HCT116 (cell line): ENCODE results near the gene RNASEH2B.

Experiments
- CEBPB ChIP-seq: IDR thresholded peaks from 2 replicates; pipeline ENCODE4 v1.6.1; 2012; ENCODE audit warnings: low read depth
- EZH2 ChIP-seq: fragments of 200-600 bp; sonication (generic); IDR thresholded peaks from 2 replicates; pipeline ENCODE4 v1.6.1; 2017; ENCODE audit warnings: antibody characterized with exemption, mixed run types
- EZH2phosphoT487 ChIP-seq: fragments of 200-600 bp; IDR thresholded peaks from 2 replicates; pipeline ENCODE4 v1.6.1; 2018; ENCODE audit warnings: antibody characterized with exemption, borderline replicate concordance
- MAX ChIP-seq: IDR thresholded peaks from 2 replicates; pipeline ENCODE4 v1.6.1; 2012
- POLR2A ChIP-seq: IDR thresholded peaks from 2 replicates; pipeline ENCODE4 v1.7.0; 2011; ENCODE audit warnings: borderline replicate concordance; ENCODE audit not compliant: insufficient read depth, insufficient read length; ENCODE audit errors: extremely low read depth
- POLR2AphosphoS5 ChIP-seq: IDR thresholded peaks from 2 replicates; pipeline ENCODE4 v1.6.1; 2011; ENCODE audit warnings: mild to moderate bottlenecking, low read depth, low read length, moderate library complexity
- RAD21 ChIP-seq: IDR thresholded peaks from 2 replicates; pipeline ENCODE4 v1.6.1; 2012; ENCODE audit warnings: low read depth, mild to moderate bottlenecking
- REST ChIP-seq: IDR thresholded peaks from 2 replicates; pipeline ENCODE4 v1.6.1; 2012; ENCODE audit warnings: low read depth
- SP1 ChIP-seq: IDR thresholded peaks from 2 replicates; pipeline ENCODE4 v1.6.1; 2012; ENCODE audit warnings: low read depth
- SRF ChIP-seq: IDR thresholded peaks from 2 replicates; pipeline ENCODE4 v1.6.1; 2012; ENCODE audit warnings: low read depth
- ZBTB33 ChIP-seq: IDR thresholded peaks from 2 replicates; pipeline ENCODE4 v1.6.1; 2011; ENCODE audit warnings: mild to moderate bottlenecking, low read length, moderate library complexity; ENCODE audit not compliant: insufficient replicate concordance; ENCODE audit errors: extremely low read depth
- TF ChIP-seq, protein P1 (sequence below), 3 experiments: fragments of 200-600 bp in 1 of 3; sonication (generic) in 1 of 3; IDR thresholded peaks in 2 of 3; conservative IDR thresholded peaks in 1 of 3; 2 replicates each; pipeline ENCODE4 v1.5.1; 2012 to 2017; ENCODE audit warnings: low read depth in 2 of 3, low read length in 2 of 3, antibody characterized with exemption in 1 of 3, borderline replicate concordance in 1 of 3, control low read depth in 1 of 3, mild to moderate bottlenecking in 1 of 3, mixed read lengths in 1 of 3, mixed run types in 1 of 3, moderate library complexity in 1 of 3; ENCODE audit not compliant: insufficient read depth in 1 of 3

DNA sequence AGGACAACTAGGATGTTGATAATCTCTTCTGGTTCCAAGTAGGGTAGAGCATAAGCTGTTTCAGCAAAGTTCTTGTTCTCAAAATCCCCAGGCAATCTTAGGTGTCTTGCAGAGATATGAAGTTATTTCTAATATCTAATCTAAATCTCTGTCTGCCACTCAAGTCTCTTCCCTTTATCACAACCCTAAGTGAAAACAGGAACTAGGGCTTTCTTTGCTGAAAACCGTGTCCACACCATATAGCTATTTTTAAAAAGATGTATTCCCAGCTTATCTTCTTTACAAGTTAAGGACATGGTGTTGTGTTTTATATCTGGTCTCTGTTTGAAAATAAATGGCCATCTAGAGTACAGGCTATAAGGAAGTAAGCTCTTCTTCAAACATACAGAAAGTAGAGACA, 11.3 kb upstream of the RNASEH2B start:
- TF ChIP-seq EZH2 = no peak
- no peak for TF ChIP-seq EZH2phosphoT487
- TF ChIP-seq REST = no peak
- TF ChIP-seq, protein P1, sequence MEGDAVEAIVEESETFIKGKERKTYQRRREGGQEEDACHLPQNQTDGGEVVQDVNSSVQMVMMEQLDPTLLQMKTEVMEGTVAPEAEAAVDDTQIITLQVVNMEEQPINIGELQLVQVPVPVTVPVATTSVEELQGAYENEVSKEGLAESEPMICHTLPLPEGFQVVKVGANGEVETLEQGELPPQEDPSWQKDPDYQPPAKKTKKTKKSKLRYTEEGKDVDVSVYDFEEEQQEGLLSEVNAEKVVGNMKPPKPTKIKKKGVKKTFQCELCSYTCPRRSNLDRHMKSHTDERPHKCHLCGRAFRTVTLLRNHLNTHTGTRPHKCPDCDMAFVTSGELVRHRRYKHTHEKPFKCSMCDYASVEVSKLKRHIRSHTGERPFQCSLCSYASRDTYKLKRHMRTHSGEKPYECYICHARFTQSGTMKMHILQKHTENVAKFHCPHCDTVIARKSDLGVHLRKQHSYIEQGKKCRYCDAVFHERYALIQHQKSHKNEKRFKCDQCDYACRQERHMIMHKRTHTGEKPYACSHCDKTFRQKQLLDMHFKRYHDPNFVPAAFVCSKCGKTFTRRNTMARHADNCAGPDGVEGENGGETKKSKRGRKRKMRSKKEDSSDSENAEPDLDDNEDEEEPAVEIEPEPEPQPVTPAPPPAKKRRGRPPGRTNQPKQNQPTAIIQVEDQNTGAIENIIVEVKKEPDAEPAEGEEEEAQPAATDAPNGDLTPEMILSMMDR (IDR thresholded peaks at IDR 0.05 in 2 of 3, conservative IDR thresholded peaks at IDR 0.05 in 1 of 3; ENCODE audit: borderline replicate concordance in 1 of 3, insufficient read depth in 1 of 3, low read depth in 2 of 3, low read length in 2 of 3) = no peak
- no peak for TF ChIP-seq POLR2A
- TF ChIP-seq MAX = no peak
- no peak for TF ChIP-seq ZBTB33
- TF ChIP-seq SP1 = no peak
- no peak for TF ChIP-seq SRF
- no peak for TF ChIP-seq POLR2AphosphoS5
- TF ChIP-seq CEBPB = no peak
- TF ChIP-seq RAD21 = no peak
